Ishikawa (cell line): ENCODE results near the gene HCST.
A peak's percentile ranks its signal among the peaks of the same experiment; 100 is the strongest.

Source experiments
- CEBPB ChIP-seq: IDR thresholded peaks from 2 replicates; pipeline ENCODE4 v1.6.1; 2012
- CREB1 ChIP-seq: IDR thresholded peaks from 2 replicates; pipeline ENCODE4 v1.6.1; 2012; ENCODE audit warnings: low read depth
- EGR1 ChIP-seq: IDR thresholded peaks from 2 replicates; pipeline ENCODE4 v1.6.1; 2012
- EP300 ChIP-seq: IDR thresholded peaks from 2 replicates; pipeline ENCODE4 v1.6.1; 2012; ENCODE audit warnings: borderline replicate concordance
- FOXM1 ChIP-seq: IDR thresholded peaks from 2 replicates; pipeline ENCODE4 v1.6.1; 2012; ENCODE audit warnings: low read depth, borderline replicate concordance
- MAX ChIP-seq: IDR thresholded peaks from 2 replicates; pipeline ENCODE4 v1.6.1; 2012
- NFIC ChIP-seq: IDR thresholded peaks from 2 replicates; pipeline ENCODE4 v1.6.1; 2012
- RAD21 ChIP-seq: IDR thresholded peaks from 2 replicates; pipeline ENCODE4 v1.6.1; 2012; ENCODE audit warnings: low read depth
- TAF1 ChIP-seq: IDR thresholded peaks from 2 replicates; pipeline ENCODE4 v1.6.1; 2012; ENCODE audit warnings: low read depth, mild to moderate bottlenecking
- TCF12 ChIP-seq: IDR thresholded peaks from 2 replicates; pipeline ENCODE4 v1.6.1; 2012; ENCODE audit warnings: low read depth
- TEAD4 ChIP-seq: IDR thresholded peaks from 2 replicates; pipeline ENCODE4 v1.6.1; 2012
- USF1 ChIP-seq: IDR thresholded peaks from 2 replicates; pipeline ENCODE4 v1.6.1; 2012
- YY1 ChIP-seq: IDR thresholded peaks from 2 replicates; pipeline ENCODE4 v1.6.1; 2012; ENCODE audit warnings: low read depth
- ZBTB7A ChIP-seq: IDR thresholded peaks from 2 replicates; pipeline ENCODE4 v1.6.1; 2012; ENCODE audit warnings: low read depth
- TF ChIP-seq, protein P1 (sequence below): IDR thresholded peaks from 2 replicates; pipeline ENCODE4 v1.6.1; 2012; ENCODE audit warnings: low read depth, mild to moderate bottlenecking

The HCST gene

DNA sequence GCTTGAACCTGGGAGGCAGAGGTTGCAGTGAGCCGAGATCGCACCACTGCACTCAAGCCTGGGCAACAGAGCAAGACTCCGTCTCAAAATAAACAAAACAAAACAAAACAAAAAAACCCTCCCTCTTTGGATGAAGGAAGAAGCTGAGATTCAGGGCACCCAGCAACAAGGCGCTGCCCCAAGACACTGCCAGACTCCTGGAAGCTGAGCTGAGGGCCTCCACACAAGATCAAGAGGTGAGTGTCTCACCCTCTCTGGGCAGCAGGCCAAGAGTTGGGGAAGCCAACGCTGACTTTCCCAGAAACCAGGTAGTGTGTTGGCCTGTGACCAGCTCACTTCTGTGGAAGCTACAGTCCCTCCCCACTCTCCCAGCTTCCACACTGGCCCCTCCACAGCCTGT, 9.5 kb downstream of the HCST start:
- no peak for TF ChIP-seq CREB1
- peak; percentile 69 for TF ChIP-seq NFIC

DNA sequence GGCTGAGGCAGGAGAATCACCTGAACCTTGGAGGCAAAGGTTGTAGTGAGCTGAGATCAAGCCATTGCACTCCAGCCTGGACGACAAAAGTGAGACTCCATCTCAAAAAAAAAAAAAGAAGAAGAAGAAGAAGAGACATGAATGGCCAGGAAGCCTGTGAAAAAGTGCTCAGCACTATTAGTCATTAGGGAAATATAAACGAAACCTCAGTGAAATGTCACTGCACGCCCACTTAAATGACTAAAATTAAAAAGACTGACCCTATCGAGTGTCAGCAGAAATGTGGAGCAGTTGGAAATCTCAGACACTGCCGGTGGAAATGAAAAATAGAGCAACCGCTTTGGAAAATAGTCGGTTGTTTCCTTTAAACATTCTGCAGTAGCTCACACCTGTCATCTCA, 11.3 kb downstream of the HCST start:
- TF ChIP-seq EGR1 (no peak), RAD21 (no peak)

GRCh38 chr19:35915443-35915842, 13.1 kb downstream of the HCST start:
- no peak for TF ChIP-seq CEBPB
- no peak for TF ChIP-seq ZBTB7A
- TF ChIP-seq, protein P1, sequence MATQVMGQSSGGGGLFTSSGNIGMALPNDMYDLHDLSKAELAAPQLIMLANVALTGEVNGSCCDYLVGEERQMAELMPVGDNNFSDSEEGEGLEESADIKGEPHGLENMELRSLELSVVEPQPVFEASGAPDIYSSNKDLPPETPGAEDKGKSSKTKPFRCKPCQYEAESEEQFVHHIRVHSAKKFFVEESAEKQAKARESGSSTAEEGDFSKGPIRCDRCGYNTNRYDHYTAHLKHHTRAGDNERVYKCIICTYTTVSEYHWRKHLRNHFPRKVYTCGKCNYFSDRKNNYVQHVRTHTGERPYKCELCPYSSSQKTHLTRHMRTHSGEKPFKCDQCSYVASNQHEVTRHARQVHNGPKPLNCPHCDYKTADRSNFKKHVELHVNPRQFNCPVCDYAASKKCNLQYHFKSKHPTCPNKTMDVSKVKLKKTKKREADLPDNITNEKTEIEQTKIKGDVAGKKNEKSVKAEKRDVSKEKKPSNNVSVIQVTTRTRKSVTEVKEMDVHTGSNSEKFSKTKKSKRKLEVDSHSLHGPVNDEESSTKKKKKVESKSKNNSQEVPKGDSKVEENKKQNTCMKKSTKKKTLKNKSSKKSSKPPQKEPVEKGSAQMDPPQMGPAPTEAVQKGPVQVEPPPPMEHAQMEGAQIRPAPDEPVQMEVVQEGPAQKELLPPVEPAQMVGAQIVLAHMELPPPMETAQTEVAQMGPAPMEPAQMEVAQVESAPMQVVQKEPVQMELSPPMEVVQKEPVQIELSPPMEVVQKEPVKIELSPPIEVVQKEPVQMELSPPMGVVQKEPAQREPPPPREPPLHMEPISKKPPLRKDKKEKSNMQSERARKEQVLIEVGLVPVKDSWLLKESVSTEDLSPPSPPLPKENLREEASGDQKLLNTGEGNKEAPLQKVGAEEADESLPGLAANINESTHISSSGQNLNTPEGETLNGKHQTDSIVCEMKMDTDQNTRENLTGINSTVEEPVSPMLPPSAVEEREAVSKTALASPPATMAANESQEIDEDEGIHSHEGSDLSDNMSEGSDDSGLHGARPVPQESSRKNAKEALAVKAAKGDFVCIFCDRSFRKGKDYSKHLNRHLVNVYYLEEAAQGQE, result no peak
- no peak for TF ChIP-seq FOXM1
- TF ChIP-seq CREB1, result no peak
- no peak for TF ChIP-seq USF1
- TF ChIP-seq TEAD4, result no peak
- TF ChIP-seq RAD21, result no peak

- TF ChIP-seq USF1 (no peak), TCF12 (no peak), EGR1 (no peak), RAD21 (no peak), CREB1 (no peak), EP300 (no peak), ZBTB7A (no peak), TEAD4 (no peak)
- TF ChIP-seq, protein P1, result no peak
Observed at GRCh38 chr19:35919306-35919705, 17.0 kb downstream of the HCST start.

- TF ChIP-seq YY1, result no peak
- TF ChIP-seq, protein P1, result no peak
- no peak for TF ChIP-seq RAD21
- TF ChIP-seq TCF12, result no peak
- TF ChIP-seq EP300, result no peak
- no peak for TF ChIP-seq MAX
- no peak for TF ChIP-seq NFIC
- TF ChIP-seq TAF1, result no peak
- no peak for TF ChIP-seq CEBPB
- TF ChIP-seq CREB1, result no peak
- TF ChIP-seq FOXM1, result no peak
- no peak for TF ChIP-seq USF1
- TF ChIP-seq TEAD4, result no peak
Observed at GRCh38 chr19:35921012-35921411, 18.7 kb downstream of the HCST start.
